SHP77 treated with DMSO at 0.1 percent for 48 hours (cell line): ENCODE results near the gene RXRG.
"Not testable (repeated sequence)": the region's sequence is repeated elsewhere in the genome, so short reads cannot be mapped to it uniquely, and the experiment has no call there.

Experiments used
- DNase-seq: peaks from one replicate; lab custom pipeline; 2025; lab: John Stamatoyannopoulos, UW

Gene RXRG

DNA sequence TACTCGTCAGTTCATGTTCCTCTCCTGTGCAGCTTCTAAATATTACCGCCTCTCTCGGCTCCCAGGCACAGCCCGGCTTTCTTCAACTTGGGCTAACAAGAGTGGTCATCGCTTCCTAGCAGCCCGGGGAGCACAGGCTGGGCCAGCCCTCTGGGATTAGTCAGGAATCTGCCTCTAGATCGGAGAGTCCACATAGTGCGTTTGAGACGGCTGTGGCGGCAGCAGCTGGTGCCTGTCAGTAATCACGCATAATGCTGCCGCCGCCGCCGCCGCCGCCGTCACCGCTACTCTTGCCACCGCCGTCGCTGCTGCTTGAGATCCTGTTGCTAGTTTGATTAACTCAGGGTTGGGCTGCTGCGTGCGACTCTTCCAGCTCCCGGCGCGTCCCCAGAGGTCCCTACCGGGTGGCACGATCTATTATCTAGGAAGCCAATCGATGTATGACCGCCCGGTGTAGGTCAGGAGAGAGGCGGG lies at the start of gene RXRG:
Gene RXRG, minus strand, starts transcription at position 230 of the 474 bp plus-strand sequence. CDS start 233 bp downstream, outside the sequence.
- no peak for DNase-seq

DNA sequence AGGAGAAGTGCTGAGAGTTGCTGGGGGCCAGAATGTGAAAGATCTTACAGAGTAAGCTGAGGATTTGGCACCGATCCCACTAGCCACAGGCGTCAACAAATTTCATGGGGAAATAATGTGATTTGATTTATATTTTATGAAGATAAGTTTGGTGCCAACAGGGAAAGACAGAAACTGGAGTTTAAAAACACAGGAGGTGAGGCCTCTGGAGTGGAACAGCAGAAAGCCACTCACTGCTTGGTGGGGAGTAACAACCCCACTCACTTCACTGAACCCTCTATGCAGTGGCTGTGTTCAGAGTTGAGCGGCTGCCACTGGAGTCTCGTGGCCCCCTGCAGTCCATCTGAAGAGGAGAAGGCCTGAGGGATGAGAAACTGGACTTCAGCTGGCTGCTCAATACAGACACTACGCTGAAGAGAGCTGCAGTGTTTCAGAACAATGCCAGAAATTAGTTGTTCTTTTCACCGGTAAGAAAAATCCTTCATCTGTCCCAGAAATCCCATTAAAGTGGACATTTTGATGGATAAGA lies 48.0 kb upstream of the RXRG start:
- no peak for DNase-seq

GRCh38 chr1:165490175-165490574 lies 45.2 kb upstream of the RXRG start:
- no peak for DNase-seq

DNA sequence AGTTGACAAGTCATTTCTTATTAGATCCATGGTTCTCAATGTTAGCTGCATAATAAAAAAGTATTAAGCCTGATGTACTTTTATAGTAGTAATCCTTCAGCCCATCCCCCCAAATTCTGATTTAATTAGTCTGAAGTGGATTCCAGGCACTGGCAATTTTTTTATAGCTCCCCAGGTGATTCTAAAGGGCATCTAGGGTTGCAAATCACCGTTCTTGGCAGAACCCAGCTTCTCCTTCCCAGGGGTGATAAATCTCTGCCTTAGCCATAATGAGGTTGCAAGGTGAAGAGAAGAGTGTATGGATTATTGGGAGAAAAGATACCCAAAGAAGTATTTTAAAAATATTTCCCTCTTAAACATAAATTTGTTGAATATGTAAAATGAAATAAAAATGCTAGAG lies 43.0 kb upstream of the RXRG start:
- no peak for DNase-seq

- DNase-seq, result no peak
Observed at GRCh38 chr1:165486663-165487062, 41.7 kb upstream of the RXRG start.

- DNase-seq, result no peak
Observed at GRCh38 chr1:165485716-165486115, 40.8 kb upstream of the RXRG start.

DNA sequence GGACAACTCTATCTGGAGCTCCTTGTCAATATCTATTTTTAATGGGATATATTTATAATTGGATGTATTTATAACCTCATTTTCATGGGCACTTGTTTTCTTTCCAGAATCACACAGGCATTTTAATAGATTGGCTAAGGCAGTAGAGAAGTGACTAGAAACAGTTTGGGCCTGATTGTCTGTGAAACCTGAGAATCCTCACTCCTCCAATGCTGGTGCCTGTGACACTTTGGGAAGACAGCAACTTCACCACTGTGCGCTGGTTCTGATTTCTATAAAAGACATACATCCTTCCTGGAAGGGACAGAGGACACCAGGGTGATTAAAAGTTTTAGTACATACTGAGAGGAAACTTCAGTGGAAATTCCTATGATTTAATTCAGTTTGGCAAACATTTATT lies 39.6 kb upstream of the RXRG start:
- DNase-seq, result no peak

DNA sequence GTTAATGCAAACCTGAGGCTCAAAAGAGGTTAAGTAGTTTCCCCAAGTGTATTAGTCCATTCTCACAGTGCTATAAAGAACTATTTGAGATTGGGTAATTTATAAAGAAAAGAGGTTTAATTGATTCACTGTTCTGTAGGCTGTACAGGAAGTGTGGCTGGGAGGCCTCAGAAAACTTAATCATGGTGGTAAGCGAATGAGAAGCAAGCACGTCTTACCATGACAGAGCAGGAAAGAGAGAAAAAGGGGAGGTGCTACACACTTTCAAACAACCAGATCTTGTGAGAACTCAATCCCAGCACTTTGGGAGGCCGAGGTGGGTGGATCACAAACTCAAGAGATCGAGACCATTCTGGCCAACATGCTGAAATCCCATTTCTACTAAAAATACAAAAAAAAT lies 38.5 kb upstream of the RXRG start:
- no peak for DNase-seq

- DNase-seq, result no peak
Observed at GRCh38 chr1:165481820-165482532, 37.0 kb upstream of the RXRG start.

GRCh38 chr1:165476776-165477175 lies 31.9 kb upstream of the RXRG start:
- no peak for DNase-seq

GRCh38 chr1:165474196-165474595 lies 29.3 kb upstream of the RXRG start:
- no peak for DNase-seq

GRCh38 chr1:165473081-165473480 lies 28.2 kb upstream of the RXRG start:
- DNase-seq, result no peak

DNA sequence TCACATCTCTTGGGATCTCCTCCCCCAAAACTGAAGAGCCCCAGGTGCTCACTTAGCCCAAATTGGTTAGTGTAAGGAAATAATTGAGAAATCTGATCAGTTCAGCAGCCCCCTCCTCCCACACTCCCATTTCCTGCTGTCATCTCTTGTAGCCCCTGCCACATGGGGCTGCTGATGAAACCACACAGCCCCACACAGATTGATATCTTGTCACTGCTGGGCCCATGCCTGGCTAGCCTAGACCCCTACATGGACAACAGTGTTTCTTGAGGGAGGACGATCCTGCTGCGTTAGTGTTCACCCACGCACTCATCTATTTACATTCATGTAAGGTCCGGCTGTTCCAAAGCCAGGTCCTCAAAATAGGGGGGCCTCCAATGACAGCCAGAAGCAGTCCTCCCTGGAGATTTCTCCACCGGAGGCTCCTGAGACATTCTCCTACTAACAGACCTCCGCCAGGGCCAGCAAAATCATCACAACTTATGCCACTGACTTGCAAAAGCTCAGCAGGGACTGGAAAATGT lies 23.9 kb upstream of the RXRG start:
- no peak for DNase-seq

DNA sequence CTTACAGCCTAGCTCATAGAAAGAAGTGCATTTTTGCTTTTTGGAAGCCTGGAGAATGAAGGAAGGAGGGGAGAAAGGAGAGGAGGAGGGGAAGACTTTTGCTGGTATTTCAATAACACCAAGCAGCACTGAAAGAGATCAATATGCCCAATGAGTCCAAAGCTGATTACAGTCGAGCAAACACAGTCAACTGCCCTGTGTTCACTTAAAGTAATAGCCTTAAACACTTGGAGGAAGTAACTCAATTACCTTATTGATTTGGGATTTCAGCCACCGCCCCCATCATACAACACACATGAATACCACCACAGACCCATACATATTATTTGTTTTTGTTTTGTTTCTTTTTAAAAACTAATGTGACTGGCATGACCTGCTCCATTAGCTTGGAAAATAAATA lies 23.3 kb upstream of the RXRG start:
- DNase-seq, result no peak

DNA sequence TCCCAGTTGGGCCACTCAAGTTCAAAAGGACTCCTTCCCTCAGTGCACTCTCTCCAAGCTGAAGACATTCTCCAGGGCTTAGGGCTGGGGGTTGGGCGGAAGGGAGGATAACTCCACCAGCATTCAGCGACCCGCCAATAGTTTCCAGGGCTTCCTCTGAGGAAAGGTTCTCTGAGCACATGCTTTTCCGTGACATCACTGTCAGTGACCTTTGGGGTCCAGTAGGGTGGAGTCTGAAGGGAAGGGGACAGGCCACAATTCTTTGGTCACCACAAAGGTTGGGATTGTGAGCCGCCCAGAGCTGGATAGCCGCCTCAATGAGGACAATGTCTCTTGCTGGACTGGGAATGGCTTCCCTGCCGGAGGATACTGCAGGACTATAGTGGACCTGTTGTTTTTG lies 22.8 kb upstream of the RXRG start:
- no peak for DNase-seq

DNA sequence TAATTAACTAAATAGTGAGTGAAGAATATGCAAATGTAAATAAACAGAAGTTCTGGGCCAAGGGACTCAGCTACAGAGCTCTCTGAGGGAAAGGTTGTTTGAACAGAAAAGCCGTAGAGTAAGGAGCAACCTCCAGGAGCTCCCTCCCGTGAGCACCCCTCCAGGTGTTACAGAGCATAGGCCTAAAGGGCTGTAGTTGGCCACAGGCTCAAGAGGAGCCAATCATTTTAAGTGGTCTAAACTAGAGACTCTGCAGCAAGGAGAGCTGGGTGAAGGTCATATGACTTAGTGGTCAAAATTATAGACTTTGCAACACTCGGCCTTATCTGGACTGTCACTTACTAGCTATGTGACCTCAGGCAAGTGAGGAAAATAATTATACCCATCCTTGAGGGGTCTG lies 19.1 kb upstream of the RXRG start:
- DNase-seq, result no peak

DNA sequence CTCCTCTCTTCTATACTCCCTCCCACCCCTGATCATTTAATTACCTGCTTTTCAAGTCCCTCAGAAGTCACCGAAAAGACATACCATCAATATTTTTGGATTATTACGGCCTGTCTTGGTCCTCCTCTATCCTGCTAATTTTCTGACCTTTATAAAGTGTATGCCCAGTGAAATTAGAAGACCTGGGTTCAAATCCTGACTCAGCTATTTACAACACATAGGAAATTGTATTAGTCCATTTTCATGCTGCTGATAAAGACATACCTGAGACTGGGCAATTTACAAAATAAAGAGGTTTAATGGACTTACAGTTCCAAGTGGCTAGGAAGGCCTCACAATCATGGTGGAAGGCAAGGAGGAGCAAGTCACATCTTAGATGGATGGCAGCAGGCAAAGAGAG lies 14.8 kb upstream of the RXRG start:
- DNase-seq, result not testable (repeated sequence)

- no peak for DNase-seq
Observed at GRCh38 chr1:165456861-165457260, 11.9 kb upstream of the RXRG start.

- no peak for DNase-seq
Observed at GRCh38 chr1:165456114-165456513, 11.2 kb upstream of the RXRG start.

DNA sequence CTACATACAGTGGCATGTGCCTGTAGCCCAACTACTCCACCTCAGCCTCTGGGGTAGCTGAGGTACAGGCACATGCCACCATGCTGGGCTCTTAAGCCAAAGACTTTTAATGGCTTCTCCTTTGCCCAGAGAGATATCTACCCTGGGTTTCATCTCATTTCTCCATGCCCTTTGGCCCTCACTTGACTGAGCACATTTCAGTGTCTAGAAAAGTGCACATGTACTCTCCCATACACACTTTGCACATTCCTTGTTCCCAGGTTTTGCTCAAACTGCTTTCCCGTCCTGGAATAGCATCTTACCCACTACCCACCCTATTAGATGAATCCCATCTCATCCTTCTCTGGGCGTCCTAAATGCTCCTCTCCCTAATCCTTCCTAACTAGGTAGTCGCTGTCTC lies 10.2 kb upstream of the RXRG start:
- no peak for DNase-seq

GRCh38 chr1:165454091-165454610 lies 9.2 kb upstream of the RXRG start:
- DNase-seq, result no peak

DNA sequence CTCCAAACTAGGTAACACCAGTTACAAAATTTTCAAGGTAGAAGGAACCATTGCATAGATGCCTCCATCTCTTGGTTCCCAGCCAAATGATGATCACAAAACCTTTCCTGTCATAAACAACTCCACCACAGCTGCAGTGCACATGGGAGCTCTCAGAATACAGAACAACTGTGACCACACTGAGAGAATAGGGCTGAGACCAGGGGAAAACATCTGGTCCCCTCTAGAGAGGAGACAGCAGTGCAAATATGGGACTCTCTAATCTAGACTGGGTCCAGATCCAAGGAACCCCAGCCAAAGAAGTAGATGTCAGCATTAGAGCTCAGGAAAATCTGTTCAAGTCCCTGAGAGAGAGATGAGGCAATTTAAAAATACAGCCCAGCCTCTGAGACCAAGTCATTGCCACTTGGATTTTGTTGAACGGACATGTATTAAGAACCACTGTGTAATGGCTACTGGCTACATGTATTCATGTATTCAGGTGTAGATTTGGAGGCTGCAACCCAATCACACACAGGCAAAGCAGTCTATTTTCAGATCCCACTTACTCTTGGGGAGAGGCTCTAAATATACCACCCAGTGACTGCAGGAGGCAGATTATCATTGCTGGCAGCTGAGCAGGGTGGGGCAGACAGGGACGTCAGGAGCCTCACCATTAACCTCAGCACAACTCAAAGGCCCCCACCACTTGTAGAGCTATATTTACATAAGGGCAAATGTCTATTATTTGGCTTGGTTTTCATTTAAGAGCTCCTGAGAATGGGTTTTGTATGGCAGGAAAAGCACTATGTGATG lies 7.6 kb upstream of the RXRG start:
- no peak for DNase-seq

GRCh38 chr1:165451691-165452090 lies 6.8 kb upstream of the RXRG start:
- no peak for DNase-seq
